Measurements from ENCODE around the gene PROSER2. TPM values are rescaled to one million over a fixed set of nuclear protein-coding genes. Genes with fewer than 3 reads are reported as not detected.

Gene PROSER2
- polyA plus RNA-seq, 3 donors = 1.2 to 2.2 (median 2.0) TPM

GRCh38 chr10:11828682-11829284 lies 5.6 kb downstream of the PROSER2 start:
- no peak for DNase-seq
- peaks cover 87% of the 10 kb centered on the region for H3K79me2 ChIP-seq (ENCODE audit: insufficient read depth, low read length)
- peaks cover 4 to 13% of the 10 kb centered on the region in 2 donors for H3K4me1 ChIP-seq (ENCODE audit: control insufficient read depth in 1 of 2, insufficient read depth in 2 of 2, low read length in 2 of 2)
- no peak for TF ChIP-seq CTCF (IDR thresholded peaks at IDR 0.05)
- no peaks in the 10 kb centered on the region for H3K36me3 ChIP-seq (replicated peaks in 1 of 2; ENCODE audit: control insufficient read depth in 1 of 2, insufficient read depth in 2 of 2, low read length in 2 of 2)
- H3K27me3 Mint-ChIP-seq (ENCODE audit: low read depth in 3 of 3) = peaks cover 4 to 10% (median 7%) of the 10 kb centered on the region in 3 donors
- no peak overlapping the region for H3K27ac Mint-ChIP-seq
- H3K9me3 ChIP-seq (replicated peaks in 1 of 2; ENCODE audit: control insufficient read depth in 1 of 2, insufficient read depth in 1 of 2, low read length in 2 of 2) = no peaks in the 10 kb centered on the region
- no peak overlapping the region for H2AFZ ChIP-seq (ENCODE audit: insufficient read depth, low read depth, low read length, poor library complexity, severe bottlenecking)
- no peaks in the 10 kb centered on the region for H4K20me1 ChIP-seq (ENCODE audit: insufficient read depth, low read length)
- no peak overlapping the region for H3K4me3 Mint-ChIP-seq
- no peak overlapping the region for H3K4me2 ChIP-seq (replicated peaks; ENCODE audit: extremely low read depth, low read length, poor library complexity, severe bottlenecking)
- H3K9ac ChIP-seq (ENCODE audit: insufficient read depth, low read length, poor library complexity, severe bottlenecking) = no peak overlapping the region
- H3K4me1 Mint-ChIP-seq = peaks cover 14% of the 10 kb centered on the region
- intact Hi-C loops (cut with micrococcal nuclease) = no loop called here
- peaks cover 0 to 2% (median 0%) of the 10 kb centered on the region in 7 donors for H3K9me3 Mint-ChIP-seq
- 91% methylated on average over 9 of the region's 11 CpGs for WGBS (ENCODE audit: insufficient coverage)
- no peak overlapping the region for H3K4me3 ChIP-seq (replicated peaks in 1 of 3; ENCODE audit: low read depth in 2 of 3, low read length in 3 of 3)
- H3K36me3 Mint-ChIP-seq = peaks cover 0 to 4% of the 10 kb centered on the region in 2 donors
- H3K27me3 ChIP-seq (ENCODE audit: control insufficient read depth in 2 of 2, insufficient read depth in 2 of 2, low read length in 2 of 2) = peaks cover 4 to 6% of the 10 kb centered on the region in 2 donors
- no peak overlapping the region for H3K27ac ChIP-seq (ENCODE audit: low read depth in 1 of 2, low read length in 2 of 2)

GRCh38 chr10:11830836-11831519 lies 7.8 kb downstream of the PROSER2 start:
- Mint-ChIP-seq H3K9me3 (peaks cover 0 to 2% (median 0%) of the 10 kb centered on the region in 7 donors), H3K27me3 (ENCODE audit: low read depth in 3 of 3) (no peaks in the 10 kb centered on the region), H3K27ac (no peak overlapping the region), H3K4me3 (no peak overlapping the region), H3K36me3 (peaks cover 0 to 2% of the 10 kb centered on the region in 2 donors), H3K4me1 (peaks cover 8% of the 10 kb centered on the region)
- H3K36me3 ChIP-seq (replicated peaks in 1 of 2; ENCODE audit: control insufficient read depth in 1 of 2, insufficient read depth in 2 of 2, low read length in 2 of 2) = no peaks in the 10 kb centered on the region
- no peak for TF ChIP-seq CTCF (IDR thresholded peaks at IDR 0.05)
- H3K79me2 ChIP-seq (ENCODE audit: insufficient read depth, low read length) = peaks cover 79% of the 10 kb centered on the region
- no peak overlapping the region for H3K27ac ChIP-seq (ENCODE audit: low read depth in 1 of 2, low read length in 2 of 2)
- H3K4me2 ChIP-seq (replicated peaks; ENCODE audit: extremely low read depth, low read length, poor library complexity, severe bottlenecking) = no peak overlapping the region
- no CpG with 5 or more reads among the region's 4 CpGs for WGBS (ENCODE audit: insufficient coverage)
- DNase-seq = no peak
- H3K4me1 ChIP-seq (ENCODE audit: control insufficient read depth in 1 of 2, insufficient read depth in 2 of 2, low read length in 2 of 2) = peaks cover 0 to 5% of the 10 kb centered on the region in 2 donors
- H2AFZ ChIP-seq (ENCODE audit: insufficient read depth, low read depth, low read length, poor library complexity, severe bottlenecking) = no peak overlapping the region
- no peak overlapping the region for H3K4me3 ChIP-seq (replicated peaks in 1 of 3; ENCODE audit: low read depth in 2 of 3, low read length in 3 of 3)
- no peak overlapping the region for H3K9ac ChIP-seq (ENCODE audit: insufficient read depth, low read length, poor library complexity, severe bottlenecking)
- no peaks in the 10 kb centered on the region for H4K20me1 ChIP-seq (ENCODE audit: insufficient read depth, low read length)
- intact Hi-C loops (cut with micrococcal nuclease) = no loop called here
- H3K9me3 ChIP-seq (replicated peaks in 1 of 2; ENCODE audit: control insufficient read depth in 1 of 2, insufficient read depth in 1 of 2, low read length in 2 of 2) = no peaks in the 10 kb centered on the region
- no peaks in the 10 kb centered on the region for H3K27me3 ChIP-seq (ENCODE audit: control insufficient read depth in 2 of 2, insufficient read depth in 2 of 2, low read length in 2 of 2)

Measured in CD14-positive monocyte (primary cell).